Amniotic stem cell (primary cell): ENCODE results near the gene RAB24.

Experiments used
- DNase-seq: peaks from one replicate; lab custom pipeline; 2025; lab: John Stamatoyannopoulos, UW

The RAB24 gene

GRCh38 chr5:177332896-177333260, 29.4 kb upstream of the RAB24 start:
- DNase-seq: no peak

- no peak for DNase-seq
Measured at GRCh38 chr5:177332031-177332895, 28.7 kb upstream of the RAB24 start.

- no peak for DNase-seq
Measured at GRCh38 chr5:177330991-177331842, 27.7 kb upstream of the RAB24 start.

DNA sequence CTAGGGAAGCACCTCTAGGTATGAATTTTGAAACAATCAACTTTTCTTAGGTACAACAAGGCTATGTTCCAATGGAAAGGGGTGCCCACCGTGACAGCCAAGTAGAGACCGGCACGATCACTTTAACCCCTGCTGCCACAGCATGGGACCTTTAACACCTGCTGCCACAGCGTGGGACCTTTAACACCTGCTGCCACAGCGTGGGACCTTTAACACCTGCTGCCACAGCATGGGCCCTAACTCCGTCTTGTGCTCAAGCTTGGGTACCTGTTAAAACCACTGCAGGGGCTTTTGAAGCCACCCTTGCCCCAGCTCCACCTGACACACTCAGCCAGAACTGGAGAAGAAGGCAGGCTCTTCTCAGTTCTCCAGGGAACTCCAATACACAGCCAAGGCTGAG, 26.4 kb upstream of the RAB24 start:
- no peak for DNase-seq

- DNase-seq: no peak
Measured at GRCh38 chr5:177328545-177329231, 25.2 kb upstream of the RAB24 start.

DNA sequence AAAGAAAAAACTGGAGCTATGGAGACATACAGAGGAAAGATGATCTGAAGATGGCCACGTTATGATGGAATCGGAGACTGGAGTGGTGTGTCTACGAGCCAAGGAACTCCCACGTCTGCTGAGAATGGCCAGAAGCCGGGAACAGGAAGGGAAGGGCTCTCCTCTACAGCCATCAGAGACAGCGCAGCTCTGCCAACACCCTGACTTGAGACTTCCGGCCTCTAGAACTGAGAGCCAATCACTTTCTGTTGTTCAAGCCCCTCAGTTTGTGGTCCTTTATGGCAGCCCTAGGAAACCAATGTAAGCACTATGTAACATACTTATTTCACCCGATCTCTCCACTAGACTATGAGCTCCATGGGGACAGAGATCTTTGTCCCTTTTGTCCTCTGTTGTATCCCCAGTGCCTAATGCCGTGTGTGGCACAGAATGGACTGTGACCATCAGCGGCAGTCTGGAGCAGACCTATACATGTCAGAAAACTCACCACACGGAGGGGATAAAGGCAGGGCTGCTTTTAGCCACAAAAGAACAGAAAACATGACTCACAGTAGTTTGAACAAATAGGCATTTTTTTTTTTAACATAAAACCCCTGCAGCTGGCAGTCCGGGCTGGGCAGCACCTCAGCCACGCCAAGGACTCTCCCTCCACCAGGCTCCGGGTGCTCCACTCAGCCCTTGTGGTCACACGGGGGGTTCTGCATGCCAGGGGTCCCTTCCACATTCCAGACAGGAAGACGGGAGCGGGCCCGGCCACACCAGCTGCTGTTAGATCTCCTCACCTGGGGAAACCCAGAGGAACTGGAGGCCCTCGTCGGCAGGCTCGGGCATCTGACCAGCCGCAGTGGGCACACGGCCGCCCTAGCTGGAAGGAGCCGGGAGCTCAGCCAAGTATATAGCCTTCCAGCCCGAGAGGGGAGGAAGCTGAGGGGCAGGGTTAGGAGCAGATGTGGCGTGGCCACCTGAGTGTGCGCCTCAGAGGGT, 24.3 kb upstream of the RAB24 start:
- DNase-seq: no peak

DNA sequence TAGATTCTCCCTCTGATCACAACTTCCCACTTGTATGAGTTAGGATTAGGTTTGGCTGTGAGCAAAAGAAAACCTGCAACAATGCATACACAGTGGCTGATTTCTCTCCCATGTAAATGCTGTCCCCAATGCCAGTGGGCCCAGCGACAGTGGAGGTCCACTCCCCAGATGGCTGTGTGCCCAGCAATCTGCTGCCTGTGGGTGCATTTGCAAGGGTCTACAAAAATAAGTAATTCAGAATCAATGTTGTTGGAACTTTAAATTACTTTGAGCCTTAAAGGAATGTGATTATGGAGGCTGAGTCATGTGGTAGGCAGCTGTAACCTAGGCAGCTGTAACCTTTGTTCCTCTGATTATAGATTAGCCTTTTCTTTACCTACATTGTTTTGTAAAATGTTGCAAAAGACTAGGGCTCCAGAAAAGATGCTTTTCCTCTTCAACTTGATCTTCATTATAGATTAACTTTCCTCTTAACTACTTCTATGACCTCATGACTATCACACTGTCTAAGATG, 22.4 kb upstream of the RAB24 start:
- DNase-seq: no peak

DNA sequence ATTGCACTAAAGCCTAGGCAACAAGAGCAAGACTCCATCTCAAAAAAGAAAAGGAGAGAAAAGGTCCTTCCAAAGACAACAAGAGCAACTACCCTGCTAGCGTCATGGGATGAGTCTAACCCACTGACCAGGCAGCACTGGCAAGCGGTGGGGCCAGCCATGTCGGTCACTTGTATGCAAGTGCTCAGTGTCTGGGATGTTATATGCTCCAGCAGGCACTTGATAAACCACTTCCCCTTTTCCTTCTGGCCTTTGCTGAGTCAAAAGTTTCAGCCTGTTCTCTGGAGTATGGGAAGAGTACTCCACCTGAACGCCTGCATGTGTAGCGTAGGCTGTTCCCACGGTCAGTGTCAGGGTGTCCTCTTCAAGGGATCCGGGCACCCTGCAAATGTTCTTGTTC, 17.4 kb upstream of the RAB24 start:
- no peak for DNase-seq

- no peak for DNase-seq
Measured at GRCh38 chr5:177319913-177320588, 16.5 kb upstream of the RAB24 start.

DNA sequence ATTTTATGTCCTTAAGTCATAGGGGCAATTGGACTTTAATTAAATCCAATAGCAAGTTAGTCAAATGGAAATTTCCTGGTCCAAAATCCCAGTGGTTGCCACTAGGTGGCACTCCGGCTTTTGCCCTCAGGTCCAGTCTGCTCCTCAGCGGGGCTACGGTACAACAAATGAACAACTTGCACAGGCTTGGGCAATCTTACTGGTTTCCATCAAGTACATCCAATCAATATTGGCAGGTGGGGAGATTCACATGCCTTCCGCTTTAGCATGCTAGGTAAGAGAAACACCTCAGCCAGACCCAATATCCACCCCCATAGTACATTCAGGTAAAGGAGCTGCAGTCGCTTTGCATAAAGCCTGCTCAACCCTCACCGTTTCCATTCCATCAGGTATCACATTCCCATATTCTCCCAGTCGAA, 14.4 kb upstream of the RAB24 start:
- peak; percentile 37 for DNase-seq

DNA sequence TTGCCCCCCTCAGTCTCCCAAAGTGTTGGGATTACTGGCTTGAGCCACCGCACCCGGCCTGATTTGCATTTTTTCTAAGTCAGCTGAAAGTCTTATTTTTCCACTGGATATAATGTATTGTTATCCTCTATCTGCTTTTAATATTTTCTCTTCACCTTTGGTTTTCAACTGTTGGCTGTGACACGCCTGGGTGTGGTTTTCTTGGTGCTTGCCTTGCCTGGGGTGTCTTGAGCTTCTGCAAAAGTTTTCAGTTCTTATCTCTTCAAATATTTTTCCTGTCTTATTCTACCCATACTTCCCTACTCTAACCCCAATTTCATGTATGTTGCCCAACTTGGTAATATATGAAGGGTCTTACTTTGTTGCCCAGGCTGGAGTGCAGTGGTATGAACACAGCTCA, 12.5 kb upstream of the RAB24 start:
- no peak for DNase-seq

DNA sequence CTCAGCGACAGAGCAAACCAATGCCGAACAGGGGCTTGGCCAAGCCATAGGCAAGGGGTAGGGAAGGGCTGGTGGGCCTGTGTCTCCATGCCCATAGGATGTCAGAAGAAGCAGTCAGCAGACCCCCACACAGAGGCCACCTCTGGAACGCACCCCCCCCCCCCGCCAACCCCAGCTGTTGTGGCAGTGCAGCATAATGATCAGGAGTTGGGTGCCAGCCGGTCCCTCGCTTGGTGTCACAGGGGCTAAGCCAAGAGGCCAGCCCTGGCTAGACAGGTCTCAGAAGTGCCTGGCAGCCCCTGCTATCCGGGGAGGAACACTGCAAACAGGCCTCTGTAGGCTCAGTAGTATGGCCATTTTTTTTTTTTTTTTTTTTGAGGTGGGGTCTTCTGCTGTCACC, 11.9 kb upstream of the RAB24 start:
- DNase-seq: no peak

GRCh38 chr5:177314376-177315342, 11.1 kb upstream of the RAB24 start:
- DNase-seq: no peak

- DNase-seq: no peak
Measured at GRCh38 chr5:177313561-177314259, 10.2 kb upstream of the RAB24 start.

- DNase-seq: no peak
Measured at GRCh38 chr5:177312649-177313181, 9.2 kb upstream of the RAB24 start.

GRCh38 chr5:177311723-177312648, 8.5 kb upstream of the RAB24 start, which contains the start of gene MXD3:
TSS of gene MXD3 (minus strand) at chr5:177311898. CDS start at chr5:177311830, 68 bp downstream.
- DNase-seq: peak; percentile 90

- no peak for DNase-seq
Measured at GRCh38 chr5:177311392-177311722, 7.8 kb upstream of the RAB24 start.
